SH-SY5Y (cell line): Measurements from ENCODE around the gene AMBRA1.

ENCODE experiments used
- GATA2 ChIP-seq: IDR thresholded peaks from 2 replicates; pipeline ENCODE4 v1.6.1; 2011; ENCODE audit warnings: mild to moderate bottlenecking, low read depth, low read length
- GATA3 ChIP-seq: IDR thresholded peaks from 2 replicates; pipeline ENCODE4 v1.6.1; 2011; ENCODE audit warnings: low read depth, mild to moderate bottlenecking, low read length, moderate library complexity

DNA sequence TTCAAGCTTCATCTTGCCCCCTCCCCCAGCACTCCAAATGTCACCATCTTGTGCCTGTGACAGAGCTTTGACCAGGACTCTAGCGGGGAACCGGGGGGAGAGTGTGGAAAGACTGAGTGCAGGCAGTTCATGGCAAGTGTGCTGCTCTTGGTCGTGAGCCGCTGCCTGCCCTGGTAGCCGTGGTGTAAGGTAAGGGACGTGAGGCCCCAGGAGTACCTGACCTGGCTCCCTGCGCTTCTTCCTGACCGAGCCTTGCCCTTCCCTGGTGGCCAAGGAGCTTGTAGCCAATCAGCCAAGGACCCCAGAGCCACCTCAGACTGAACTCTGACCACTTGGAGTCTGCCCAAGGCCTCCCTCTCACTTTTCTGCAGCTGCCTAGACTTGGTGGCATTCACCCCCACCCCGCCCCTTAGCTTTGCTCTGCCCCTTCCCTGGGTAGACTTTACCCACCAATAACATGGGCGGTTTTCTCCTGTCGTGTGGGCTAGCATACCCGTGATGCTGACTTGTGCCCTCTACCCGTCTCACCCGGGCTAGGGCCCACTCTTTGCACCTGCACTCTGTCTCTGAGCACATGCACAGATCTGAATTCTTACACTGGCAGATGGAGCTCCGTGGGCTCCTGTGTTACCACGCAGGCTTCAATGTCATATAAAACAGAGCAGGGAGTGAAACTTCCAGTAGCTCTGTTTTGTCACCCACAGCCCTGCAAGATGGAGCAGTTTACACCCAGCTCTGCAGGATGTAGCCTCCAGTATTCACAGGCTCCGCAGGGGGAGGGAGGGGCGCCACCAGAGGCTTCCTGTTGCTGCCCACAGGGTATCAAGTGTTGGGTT lies 245.0 kb downstream of the AMBRA1 start:
- no peak for TF ChIP-seq GATA2
- no peak for TF ChIP-seq GATA3
